ENCODE results near the gene LAMA5.

LAMA5 gene

GRCh38 chr20:62345681-62346370 lies 21.3 kb downstream of the LAMA5 start:
- DNase-seq, result no peak

DNA sequence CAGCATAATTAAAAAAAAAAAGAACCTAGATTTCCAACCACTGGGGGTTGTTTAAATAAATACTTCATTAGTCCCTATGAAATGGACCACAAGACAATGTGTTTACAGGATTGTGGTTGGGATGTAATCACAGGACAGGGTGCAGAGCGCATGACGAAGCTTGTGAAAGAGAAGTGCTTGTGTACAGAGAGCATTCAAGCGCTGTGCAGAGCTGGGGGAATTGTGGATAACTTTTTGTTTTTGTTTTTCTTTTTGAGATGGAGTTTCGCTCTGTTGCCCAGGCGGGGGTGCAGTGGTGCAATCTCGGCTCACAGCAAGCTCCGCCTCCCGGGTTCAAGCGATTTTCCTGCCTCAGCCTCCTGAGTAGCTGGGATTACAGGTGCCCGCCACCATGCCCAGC lies 22.3 kb downstream of the LAMA5 start:
- DNase-seq, result no peak

- no peak for DNase-seq
These were observed 23.0 kb downstream of the LAMA5 start for GRCh38 chr20:62344092-62344491.

DNA sequence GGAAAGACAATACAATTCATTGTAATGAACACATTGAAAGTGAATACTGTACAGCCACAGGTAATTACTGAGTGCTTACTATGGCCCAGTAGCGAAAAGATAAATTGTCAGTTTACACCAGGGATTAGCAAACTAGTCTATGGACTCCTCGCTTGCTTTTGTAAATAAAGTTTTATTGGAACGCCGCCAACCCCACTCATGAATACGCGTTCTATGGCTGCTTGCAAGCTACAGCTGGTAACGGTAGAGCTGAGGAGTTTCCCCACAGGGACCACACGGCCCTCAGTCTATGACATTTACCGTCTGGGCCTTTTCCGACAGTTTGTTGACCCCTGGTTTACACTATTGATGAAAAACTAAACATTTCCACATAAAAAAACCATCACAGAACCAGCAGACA lies 24.2 kb downstream of the LAMA5 start:
- DNase-seq, result no peak

DNA sequence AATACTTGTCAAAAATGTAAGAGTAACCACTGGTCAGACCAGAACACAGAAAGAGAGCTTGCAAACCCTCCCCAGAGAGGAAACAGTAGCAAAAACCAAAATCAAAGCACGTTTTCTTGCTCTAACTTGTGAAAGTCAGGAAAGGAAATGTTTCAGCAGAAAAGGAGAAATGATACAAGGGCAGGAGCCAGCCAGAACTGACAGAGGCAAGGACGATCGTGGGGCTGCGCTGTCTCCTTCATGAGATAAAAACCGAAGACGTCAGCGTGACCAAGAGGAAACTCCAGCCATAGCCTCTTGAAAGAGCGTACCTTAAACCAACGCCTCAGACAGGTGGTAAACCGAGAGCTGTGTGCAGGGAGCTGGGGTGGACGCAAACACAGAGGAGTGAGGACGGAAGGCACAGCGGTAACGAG lies 27.5 kb downstream of the LAMA5 start:
- no peak for DNase-seq

GRCh38 chr20:62338294-62338620 lies 28.9 kb downstream of the LAMA5 start:
- no peak for DNase-seq

- DNase-seq, result no peak
These were observed 29.4 kb downstream of the LAMA5 start for GRCh38 chr20:62337558-62338293.

GRCh38 chr20:62336775-62337557 lies 30.1 kb downstream of the LAMA5 start:
- no peak for DNase-seq

GRCh38 chr20:62336329-62336728 lies 30.8 kb downstream of the LAMA5 start:
- no peak for DNase-seq

DNA sequence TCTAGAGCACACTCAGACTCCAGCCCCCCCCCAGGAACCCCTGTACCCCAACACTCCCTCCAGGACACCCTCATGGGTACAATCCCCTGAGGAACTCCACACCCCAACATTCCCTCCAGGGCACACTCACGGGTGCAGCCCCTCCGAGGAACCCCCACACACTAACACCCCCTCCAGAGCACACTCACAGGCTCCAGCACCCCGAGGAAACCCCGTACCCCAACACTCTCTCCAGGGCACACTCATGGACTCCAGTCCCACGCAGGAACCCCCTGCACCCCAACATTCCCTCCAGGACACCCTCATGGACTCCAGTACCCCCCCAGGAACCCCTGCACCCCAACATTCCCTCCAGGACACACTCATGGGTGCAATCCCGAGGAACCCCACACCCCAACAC lies 31.6 kb downstream of the LAMA5 start:
- DNase-seq, result no peak

- no peak for DNase-seq
These were observed 32.2 kb downstream of the LAMA5 start for GRCh38 chr20:62334881-62335280.

- no peak for DNase-seq
These were observed 33.1 kb downstream of the LAMA5 start for GRCh38 chr20:62333820-62334595.

GRCh38 chr20:62332989-62333819 lies 33.9 kb downstream of the LAMA5 start:
- DNase-seq, result no peak

DNA sequence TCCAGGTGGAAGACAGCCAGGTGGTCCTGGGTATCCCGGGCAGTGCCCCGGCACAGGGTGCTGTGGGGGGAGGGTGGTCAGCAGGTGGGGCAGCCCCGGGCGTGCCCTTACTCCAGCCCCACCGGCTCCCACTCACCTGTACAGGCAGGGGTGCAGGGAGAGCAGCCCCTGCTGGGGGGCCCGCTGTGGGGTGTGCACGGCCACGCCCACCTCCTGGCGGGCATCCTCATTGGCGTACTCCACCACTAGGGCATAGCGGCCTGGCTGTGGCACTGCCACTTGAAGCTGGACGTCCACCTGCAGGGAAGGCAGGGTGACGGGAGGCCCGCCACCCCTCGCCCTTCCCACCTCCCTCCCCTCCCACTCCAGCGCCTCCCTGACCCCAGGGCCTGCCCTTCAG lies 34.7 kb downstream of the LAMA5 start:
- no peak for DNase-seq

GRCh38 chr20:62331347-62331746 lies 35.8 kb downstream of the LAMA5 start:
- DNase-seq, result no peak

DNA sequence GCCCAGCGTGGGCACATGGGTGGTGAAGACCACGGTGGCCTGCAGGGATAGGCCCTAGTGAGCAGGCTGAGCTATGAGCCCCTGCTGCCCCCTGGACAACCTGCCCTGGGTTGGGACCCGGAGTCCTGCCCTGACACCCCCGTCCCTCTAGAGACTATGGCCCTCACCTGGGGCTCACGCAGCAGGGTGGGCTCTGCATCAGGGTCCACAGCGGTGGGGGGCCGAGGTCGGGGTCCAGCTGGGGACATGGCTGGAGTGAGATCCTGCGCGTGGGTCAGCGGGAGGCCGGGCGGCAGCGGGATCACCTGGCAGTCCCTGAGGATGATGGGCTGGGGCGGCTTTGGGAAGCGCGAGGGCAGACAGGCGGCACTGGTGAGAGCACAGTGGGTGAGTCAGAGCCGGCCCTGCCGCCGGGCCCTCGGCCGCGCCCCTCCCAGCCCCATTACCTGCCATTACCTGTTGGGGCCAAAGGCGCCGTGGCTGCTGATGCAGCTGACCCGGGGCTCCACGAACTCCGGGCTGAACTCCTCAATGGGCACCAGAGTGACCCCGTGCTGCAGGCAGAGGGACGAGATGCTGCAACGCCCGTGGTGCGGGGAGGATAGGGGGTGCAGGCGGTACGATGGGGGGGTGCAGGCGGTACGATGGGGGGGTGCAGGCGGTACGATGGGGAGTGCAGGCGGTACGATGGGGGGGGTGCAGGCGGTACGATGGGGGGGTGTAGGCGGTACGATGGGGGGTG lies 36.4 kb downstream of the LAMA5 start:
- DNase-seq, result no peak

- no peak for DNase-seq
These were observed 37.4 kb downstream of the LAMA5 start for GRCh38 chr20:62329389-62330377.

DNA sequence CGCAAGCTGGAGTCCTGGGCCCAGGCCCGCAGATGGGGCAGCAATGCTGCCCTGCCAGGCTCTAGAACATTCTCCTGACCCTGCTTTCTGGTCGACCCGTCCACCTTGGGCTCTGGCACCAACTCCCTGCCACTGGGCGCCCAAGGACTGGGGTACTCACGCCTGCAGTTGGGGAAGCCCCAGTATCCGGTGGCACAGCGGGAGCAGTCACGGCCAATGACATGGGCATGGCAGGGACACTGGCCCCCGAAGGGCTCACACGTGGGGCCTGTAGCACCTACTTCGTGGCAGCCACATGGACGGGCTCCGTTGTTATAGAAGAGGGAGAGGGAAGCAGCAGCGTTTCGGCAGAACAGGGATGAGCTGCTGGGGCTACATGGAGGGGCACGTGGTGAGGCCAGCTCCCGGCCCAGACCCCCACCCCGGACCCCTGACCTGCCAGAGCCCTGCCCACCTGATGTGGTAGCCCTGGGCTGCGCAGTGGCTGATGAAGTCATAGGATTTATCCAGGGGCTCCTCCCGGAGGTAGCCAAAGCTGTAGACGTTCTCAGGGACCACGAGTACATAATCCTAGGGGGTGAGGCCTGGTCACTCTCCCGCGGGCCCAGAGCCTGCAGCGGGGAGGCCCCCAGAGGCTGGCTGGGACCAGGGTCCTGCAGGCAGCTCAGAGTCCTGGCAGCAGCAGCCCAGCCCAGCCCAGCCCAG lies 38.3 kb downstream of the LAMA5 start:
- no peak for DNase-seq

- DNase-seq, result no peak
These were observed 39.2 kb downstream of the LAMA5 start for GRCh38 chr20:62327726-62328495.

Data from eye (tissue), 1 donor.